K562 (cell line): ENCODE measurements around the gene ZNF548. TPM values are rescaled to one million over a fixed set of nuclear protein-coding genes. Genes with fewer than 3 reads are reported as not detected.
A peak's percentile ranks its signal among the peaks of the same experiment; 100 is the strongest.

Source experiments
- ARHGAP35 ChIP-seq: fragments of 450-650 bp; IDR thresholded peaks from 2 replicates; pipeline ENCODE4 v1.6.1; 2018; ENCODE audit not compliant: partially characterized antibody
- CCNT2 ChIP-seq: IDR thresholded peaks from 2 replicates; pipeline ENCODE4 v1.6.1; 2011; ENCODE audit warnings: borderline replicate concordance, low read depth, mild to moderate bottlenecking, moderate library complexity, mixed read lengths, low read length; ENCODE audit not compliant: insufficient read length; ENCODE audit errors: extremely low read depth
- CREB3 ChIP-seq: fragments of 450-650 bp; conservative IDR thresholded peaks from 2 replicates; pipeline ENCODE4 v1.6.1; 2016; ENCODE audit warnings: missing genetic modification characterization, low read depth, mild to moderate bottlenecking, missing compliant biosample characterization, moderate library complexity
- ELF1 ChIP-seq: fragments of 200-800 bp; sonication (Bioruptor generic); IDR thresholded peaks from 2 replicates; pipeline ENCODE4 v1.6.1; 2016; ENCODE audit warnings: missing genetic modification characterization, missing compliant biosample characterization
- FUS ChIP-seq: fragments of 200-400 bp; formaldehyde crosslinking; optimal IDR thresholded peaks from 2 replicates; pipeline ENCODE3; 2017; ENCODE audit warnings: low read depth, low read length
- HDAC6 ChIP-seq: IDR thresholded peaks from 2 replicates; pipeline ENCODE4 v1.6.1; 2012; ENCODE audit warnings: low read depth, mild to moderate bottlenecking, control low read depth, inconsistent platforms, low read length, moderate library complexity
- MLLT1 ChIP-seq, 2 experiments: fragments of 450-650 bp; IDR thresholded peaks; 2 replicates each; pipeline ENCODE4 v1.6.1; 2016
- RFX5 ChIP-seq: IDR thresholded peaks from 2 replicates; pipeline ENCODE4 v1.6.1; 2011; ENCODE audit warnings: low read depth, mild to moderate bottlenecking, improper control_type of control experiment, low read length
- RREB1 ChIP-seq: fragments of 250-450 bp; sonication (Bioruptor Pico); IDR thresholded peaks from 2 replicates; pipeline ENCODE4 v1.4.0; 2020
- SMAD4 ChIP-seq: fragments of 250-450 bp; sonication (Bioruptor Pico); conservative IDR thresholded peaks from 2 replicates; pipeline ENCODE4 v1.8.0; 2021; ENCODE audit warnings: inconsistent platforms, mild to moderate bottlenecking, moderate library complexity
- SMARCA4 ChIP-seq: fragments of 450-650 bp; IDR thresholded peaks from 2 replicates; pipeline ENCODE4 v1.6.1; 2016
- TRIM24 ChIP-seq, 2 experiments: fragments of 450-650 bp; IDR thresholded peaks; 2 replicates each; pipeline ENCODE4 v1.6.1; 2016
- U2AF1 ChIP-seq: fragments of 200-400 bp; formaldehyde crosslinking; optimal IDR thresholded peaks from 2 replicates; pipeline ENCODE3; 2017; ENCODE audit warnings: mild to moderate bottlenecking, low read depth, low read length, moderate library complexity
- ZC3H8 ChIP-seq: fragments of 450-650 bp; IDR thresholded peaks from 2 replicates; pipeline ENCODE4 v1.6.1; 2017
- ZFPM2 ChIP-seq: fragments of 250-450 bp; sonication (Bioruptor Pico); IDR thresholded peaks from 2 replicates; pipeline ENCODE4 v1.5.1; 2022; ENCODE audit warnings: mild to moderate bottlenecking
- ZMIZ1 ChIP-seq, 2 experiments: fragments of 150-350 bp in 1 of 2; IDR thresholded peaks; 2 replicates each; pipeline ENCODE4 v1.6.1; 2012 to 2016; ENCODE audit warnings: low read depth in 2 of 2, low read length in 2 of 2, mild to moderate bottlenecking in 1 of 2, moderate library complexity in 1 of 2
- polyA plus RNA-seq, 8 experiments: library from polyadenylated mRNA; depleted of rRNA in 4 of 8; stranded (reverse) in 5 of 8; unstranded in 3 of 8; fragments of >200 nt; fragmentation: Nextera tagmentation in 2 of 8; fragmentation: Illumina TruSeq in 1 of 8; extraction: Ambion mirVana in 2 of 8; extraction: Trizol in 1 of 8; gene quantifications; 2 replicates each; pipeline versions ENCODE4 v1.2.1 to v1.2.3, GENCODE V29; 2011 to 2014; ENCODE audit warnings: inconsistent platforms in 1 of 8, missing spikeins in 1 of 8
- total RNA-seq, 7 experiments: library from RNA; depleted of rRNA in 6 of 7; stranded (reverse); fragments of >200 nt in 6 of 7; fragmentation: Illumina TruSeq in 2 of 7; extraction: Trizol in 2 of 7; gene quantifications; 2 replicates each; pipeline versions ENCODE4 v1.2.1 to v1.2.3, GENCODE V29; 2011 to 2021; ENCODE audit warnings: low replicate concordance in 1 of 7

The ZNF548 gene
- total and polyA plus RNA-seq, 9 of the 15 experiments (the other 6 are each of a cell fraction or from before 2014, with no cell fraction given), result 1.5 to 8.7 (median 4.5) TPM

GRCh38 chr19:57362997-57363687 lies 26.5 kb upstream of the ZNF548 start, which contains the start of the genes TRAPPC2B and ZNF547 (continued):
- TF ChIP-seq CREB3 (no peak), SMARCA4 (no peak), U2AF1 (no peak), CCNT2 (no peak), RREB1 (CRISPR knock-in tag) (no peak), ZFPM2 (CRISPR knock-in tag) (no peak), ZC3H8 (no peak), FUS (no peak), HDAC6 (no peak), RFX5 (no peak), MLLT1 (IDR thresholded peaks at IDR 0.05) (no peak; a peak in 1 of 4 replicates), SMAD4 (CRISPR knock-in tag) (no peak), ELF1 (tag) (peak; percentile 63; the same call in 1 of the 2 replicates), ARHGAP35 (no peak), TRIM24 (IDR thresholded peaks at IDR 0.05) (no peak), ZMIZ1 (IDR thresholded peaks at IDR 0.05; ENCODE audit: low read depth in 2 of 2, low read length in 2 of 2) (no peak)
